HepG2 (cell line): ENCODE results near the gene TXN. TPM values are rescaled to one million over a fixed set of nuclear protein-coding genes. Genes with fewer than 3 reads are reported as not detected.
A peak's percentile ranks its signal among the peaks of the same experiment; 100 is the strongest.

Experiments used
- ATAC-seq: fragments of 200-7000 bp; cut with Tn5 transposase; 3 replicates; pipeline ENCODE4 v1.9.1; 2020; ENCODE audit warnings: mild to moderate bottlenecking, moderate library complexity
- BruUV-seq: library from RNA; stranded (reverse); fragments of 400-500 nt; replicated peaks from 2 replicates; lab custom pipeline; 2021; lab: Mats Ljungman, UMichigan
- CTCF ChIA-PET: fragments of 300-600 bp; formaldehyde crosslinking; extraction: SDS; loops from one replicate; lab custom pipeline; 2021; ENCODE audit warnings: low total read pairs, inconsistent platforms, low intra/inter-chr PET ratio; lab: Yijun Ruan, JAX
- POLR2A ChIA-PET: fragments of 350-600 bp; sonication (Branson Sonifier 250); formaldehyde crosslinking; loops from one replicate; lab custom pipeline; 2020; ENCODE audit warnings: antibody characterized with exemption, inconsistent platforms; lab: Yijun Ruan, JAX
- DNase-seq: peaks from one replicate; pipeline ENCODE4 v3.0.0-alpha.2; 2015; ENCODE audit warnings: low spot score
- FAIRE-seq: peaks from 3 replicates; lab custom pipeline; 2011; peaks lifted over from hg19 to GRCh38; lab: Jason Lieb, UNC
- H2AFZ ChIP-seq: one replicate; pipeline ENCODE4 v1.6.1; 2011; ENCODE audit warnings: low read length, inconsistent platforms
- H3K27ac ChIP-seq: fragments of 300-600 bp; 3 replicates; pipeline ENCODE4 v1.8.0; 2011; ENCODE audit warnings: mixed run types, mild to moderate bottlenecking, mixed read lengths, low read length, inconsistent platforms; ENCODE audit not compliant: insufficient read depth; ENCODE audit errors: extremely low read length
- H3K27me3 ChIP-seq, 2 experiments: fragments of 200-600 bp in 1 of 2; 2 replicates in 1 of 2; 3 replicates in 1 of 2; pipeline versions ENCODE4 v1.6.0 to v1.8.0; 2011; ENCODE audit warnings: low read length in 2 of 2, mild to moderate bottlenecking in 2 of 2, moderate library complexity in 2 of 2, inconsistent platforms in 1 of 2; ENCODE audit not compliant: insufficient read depth in 2 of 2, control insufficient read depth in 1 of 2
- H3K36me3 ChIP-seq, 2 experiments: fragments of 200-600 bp in 1 of 2; replicated peaks in 1 of 2; 2 replicates in 1 of 2; 3 replicates in 1 of 2; pipeline versions ENCODE4 v1.5.1 to v1.8.0; 2011; ENCODE audit warnings: low read length in 2 of 2, inconsistent platforms in 1 of 2; ENCODE audit not compliant: insufficient read depth in 2 of 2, control insufficient read depth in 1 of 2
- H3K4me1 ChIP-seq: 2 replicates; pipeline ENCODE4 v1.5.1; 2012; ENCODE audit warnings: low read length, inconsistent platforms; ENCODE audit not compliant: insufficient read depth
- H3K4me2 ChIP-seq: 2 replicates; pipeline ENCODE4 v1.6.0; 2011; ENCODE audit warnings: low read depth, low read length, inconsistent platforms
- H3K4me3 ChIP-seq, 3 experiments: fragments of 200-600 bp in 1 of 3; sonication (generic), shearing (Covaris generic) in 1 of 3; replicated peaks in 1 of 3; 2 replicates each; pipeline ENCODE4 v1.5.1; 2011 to 2016; ENCODE audit warnings: low read length in 3 of 3, inconsistent platforms in 2 of 3, low read depth in 2 of 3, mild to moderate bottlenecking in 2 of 3, control low read depth in 1 of 3, mixed read lengths in 1 of 3; ENCODE audit not compliant: insufficient read depth in 1 of 3
- H3K79me2 ChIP-seq: one replicate; pipeline ENCODE4 v1.6.1; 2011; ENCODE audit warnings: low read length, inconsistent platforms; ENCODE audit not compliant: insufficient read depth
- H3K9ac ChIP-seq: 2 replicates; pipeline ENCODE4 v1.6.0; 2011; ENCODE audit warnings: mild to moderate bottlenecking, low read depth, low read length, inconsistent platforms; ENCODE audit not compliant: insufficient read depth
- H3K9me3 ChIP-seq: 2 replicates; pipeline ENCODE4 v1.5.1; 2012; ENCODE audit warnings: mild to moderate bottlenecking, low read length
- H4K20me1 ChIP-seq: 2 replicates; pipeline ENCODE4 v1.6.0; 2011; ENCODE audit warnings: inconsistent platforms, mild to moderate bottlenecking, low read length, moderate library complexity; ENCODE audit not compliant: insufficient read depth
- CAMTA2 ChIP-seq: sonication (generic); formaldehyde crosslinking; IDR thresholded peaks from 2 replicates; pipeline ENCODE4 v1.4.0; 2020; ENCODE audit warnings: mild to moderate bottlenecking, missing genetic modification reagents, borderline replicate concordance
- CREB3 ChIP-seq: sonication (generic); formaldehyde crosslinking; IDR thresholded peaks from 2 replicates; pipeline ENCODE4 v1.5.0; 2020; ENCODE audit warnings: missing genetic modification reagents
- GABPB1 ChIP-seq: IDR thresholded peaks from 2 replicates; pipeline ENCODE4 v1.6.1; 2016; ENCODE audit warnings: mild to moderate bottlenecking, missing genetic modification reagents, moderate library complexity, missing compliant biosample characterization
- MEF2D ChIP-seq: sonication (generic); formaldehyde crosslinking; IDR thresholded peaks from 2 replicates; pipeline ENCODE4 v1.5.1; 2020; ENCODE audit warnings: mild to moderate bottlenecking, missing genetic modification reagents
- SMC3 ChIP-seq: IDR thresholded peaks from 2 replicates; pipeline ENCODE4 v1.6.1; 2011; ENCODE audit warnings: low read length, improper control_type of control experiment
- ZBTB10 ChIP-seq: sonication (generic); formaldehyde crosslinking; IDR thresholded peaks from 2 replicates; pipeline ENCODE4 v1.4.0; 2020; ENCODE audit warnings: missing genetic modification reagents, borderline replicate concordance
- ZBTB44 ChIP-seq: sonication (generic); formaldehyde crosslinking; IDR thresholded peaks from 2 replicates; pipeline ENCODE4 v1.4.0; 2020; ENCODE audit warnings: missing genetic modification reagents
- WGBS: methylation state at CpG from one replicate; pipeline ENCODE4 v1.1.6; 2017; ENCODE audit warnings: low lambda C conversion rate; 5-methylcytosine and 5-hydroxymethylcytosine counted together
- in situ Hi-C: cut with HindIII; loops from 2 replicates; pipeline ENCODE4 v1.10.0; 2017; ENCODE audit warnings: low pct_unique_long_range_greater_than_20kb; ENCODE audit not compliant: extremely low pct_ligation_motif_present
- intact Hi-C: fragments of 100-400 bp; cut with micrococcal nuclease; formaldehyde crosslinking; loops from one replicate; pipeline ENCODE4 v1.10.0; 2022; ENCODE audit not compliant: unreplicated experiment
- polyA plus RNA-seq, 8 experiments: library from polyadenylated mRNA; depleted of rRNA in 3 of 8; stranded (reverse) in 7 of 8; unstranded in 1 of 8; fragments of >200 nt; fragmentation: Illumina TruSeq in 4 of 8; extraction: Trizol in 4 of 8; gene quantifications; 2 replicates each; pipeline versions ENCODE4 v1.2.1 to v1.2.3, GENCODE V29; 2011 to 2016; ENCODE audit warnings: low read depth in 4 of 8, missing spikeins in 1 of 8, mixed read lengths in 1 of 8; ENCODE audit not compliant: insufficient read depth in 1 of 8
- total RNA-seq, 5 experiments: library from RNA; depleted of rRNA; stranded (reverse); fragments of >200 nt; fragmentation: Illumina TruSeq; extraction: Trizol; gene quantifications; 2 replicates each; pipeline ENCODE4 v1.2.3, GENCODE V29; 2016; ENCODE audit warnings: low read depth in 1 of 5

TXN gene
- total and polyA plus RNA-seq, 2 of the 13 experiments (the other 11 are each of a cell fraction or from before 2014, with no cell fraction given) = 364 to 470 TPM

- no peak for TF ChIP-seq MEF2D (CRISPR knock-in tag)
- TF ChIP-seq CAMTA2 (CRISPR knock-in tag) = no peak
- no peak for TF ChIP-seq CREB3 (CRISPR knock-in tag)
- TF ChIP-seq ZBTB44 (CRISPR knock-in tag) = no peak
- no peak for TF ChIP-seq SMC3
- TF ChIP-seq GABPB1 (CRISPR knock-in tag) = no peak
- TF ChIP-seq ZBTB10 (CRISPR knock-in tag) = no peak
- Histone ChIP-seq H3K27me3 (no peaks in the 10 kb centered on the region), H4K20me1 (no peaks in the 10 kb centered on the region), H3K79me2 (no peaks in the 10 kb centered on the region), H3K9me3 (no peaks in the 10 kb centered on the region), H2AFZ (no peak within 1 kb of the TSS), H3K36me3 (no peaks in the 10 kb centered on the region), H3K27ac (no peak within 1 kb of the TSS), H3K4me3 (no peak within 1 kb of the TSS), H3K4me1 (peaks cover 54% of the 10 kb centered on the region), H3K9ac (no peak within 1 kb of the TSS), H3K4me2 (peak within 1 kb of the TSS; percentile 41)
- BruUV-seq = no TSS peak
- intact Hi-C loops (no loop called here), in situ Hi-C loops (no loop called here)
- DNase-seq (no peak), ATAC-seq (no peak; the same call in 2 of the 3 replicates), FAIRE-seq (no peak)
- ChIA-PET POLR2A (interaction anchor here (0.9 to 1.1 kb wide), 2 partner anchors 10 to 14 kb away, joined by 3 to 5 read pairs; no protein-coding TSS in a partner anchor), CTCF (no interaction called here)
- 55% methylated on average over 7 of the region's 9 CpGs for WGBS
Measured at GRCh38 chr9:110208031-110208430, 48.3 kb downstream of the TXN start, which contains the start of gene C9orf152. TSS of gene C9orf152 (minus strand) at chr9:110208159. CDS start at chr9:110207579, 580 bp downstream.
